ENCODE results near the gene KIAA1217.
A peak's percentile ranks its signal among the peaks of the same experiment; 100 is the strongest.

The KIAA1217 gene

GRCh38 chr10:24259365-24260130 lies 50.6 kb downstream of the KIAA1217 start:
- Histone ChIP-seq H3K27me3 (ENCODE audit: low read depth) (no peaks in the 10 kb centered on the region), H3K4me1 (peaks cover 32% of the 10 kb centered on the region), H3K4me3 (no peak overlapping the region), H3K36me3 (replicated peaks) (no peaks in the 10 kb centered on the region), H3K9me3 (no peaks in the 10 kb centered on the region)
- in situ Hi-C loops (cut with MboI; ENCODE audit: low sequenced_read_pairs): no loop called here
- no peak for DNase-seq (ENCODE audit: low spot score in 2 of 2)

- DNase-seq (ENCODE audit: low spot score in 2 of 2): no peak
- in situ Hi-C loops (cut with MboI; ENCODE audit: low sequenced_read_pairs): no loop called here
- H3K4me1 ChIP-seq: peaks cover 20% of the 10 kb centered on the region
- no peaks in the 10 kb centered on the region for H3K27me3 ChIP-seq (ENCODE audit: low read depth)
- H3K36me3 ChIP-seq (replicated peaks): no peaks in the 10 kb centered on the region
- H3K9me3 ChIP-seq: no peaks in the 10 kb centered on the region
- no peak overlapping the region for H3K4me3 ChIP-seq
Measured at GRCh38 chr10:24261627-24262026, 52.7 kb downstream of the KIAA1217 start.

- in situ Hi-C loops (cut with MboI; ENCODE audit: low sequenced_read_pairs): no loop called here
- peak; percentile 33 to 47 for DNase-seq (ENCODE audit: low spot score in 2 of 2)
- Histone ChIP-seq H3K4me1 (peaks cover 15% of the 10 kb centered on the region), H3K4me3 (no peak overlapping the region), H3K36me3 (replicated peaks) (no peaks in the 10 kb centered on the region), H3K9me3 (no peaks in the 10 kb centered on the region), H3K27me3 (ENCODE audit: low read depth) (no peaks in the 10 kb centered on the region)
Measured at GRCh38 chr10:24262929-24263590, 54.1 kb downstream of the KIAA1217 start.

GRCh38 chr10:24269476-24269875 lies 60.5 kb downstream of the KIAA1217 start:
- Histone ChIP-seq H3K36me3 (replicated peaks) (no peaks in the 10 kb centered on the region), H3K4me1 (peaks cover 15% of the 10 kb centered on the region), H3K27me3 (ENCODE audit: low read depth) (no peaks in the 10 kb centered on the region), H3K9me3 (no peaks in the 10 kb centered on the region), H3K4me3 (no peak overlapping the region)
- in situ Hi-C loops (cut with MboI; ENCODE audit: low sequenced_read_pairs): no loop called here
- no peak for DNase-seq (ENCODE audit: low spot score in 2 of 2)

GRCh38 chr10:24272374-24272773 lies 63.4 kb downstream of the KIAA1217 start:
- Histone ChIP-seq H3K4me1 (peaks cover 15% of the 10 kb centered on the region), H3K9me3 (no peaks in the 10 kb centered on the region), H3K36me3 (replicated peaks) (no peaks in the 10 kb centered on the region), H3K27me3 (ENCODE audit: low read depth) (no peaks in the 10 kb centered on the region), H3K4me3 (no peak overlapping the region)
- in situ Hi-C loops (cut with MboI; ENCODE audit: low sequenced_read_pairs): no loop called here
- peak; percentile 15 to 50 for DNase-seq (ENCODE audit: low spot score in 2 of 2)

GRCh38 chr10:24277277-24277676 lies 68.3 kb downstream of the KIAA1217 start:
- H3K27me3 ChIP-seq (ENCODE audit: low read depth): no peaks in the 10 kb centered on the region
- H3K9me3 ChIP-seq: no peaks in the 10 kb centered on the region
- no peak overlapping the region for H3K4me3 ChIP-seq
- in situ Hi-C loops (cut with MboI; ENCODE audit: low sequenced_read_pairs): no loop called here
- H3K4me1 ChIP-seq: peaks cover 10% of the 10 kb centered on the region
- DNase-seq (ENCODE audit: low spot score in 2 of 2): no peak
- H3K36me3 ChIP-seq (replicated peaks): 0 out of 2 replicates have a peak, but pooled peaks cover 3% of the 10 kb centered on the region

DNA sequence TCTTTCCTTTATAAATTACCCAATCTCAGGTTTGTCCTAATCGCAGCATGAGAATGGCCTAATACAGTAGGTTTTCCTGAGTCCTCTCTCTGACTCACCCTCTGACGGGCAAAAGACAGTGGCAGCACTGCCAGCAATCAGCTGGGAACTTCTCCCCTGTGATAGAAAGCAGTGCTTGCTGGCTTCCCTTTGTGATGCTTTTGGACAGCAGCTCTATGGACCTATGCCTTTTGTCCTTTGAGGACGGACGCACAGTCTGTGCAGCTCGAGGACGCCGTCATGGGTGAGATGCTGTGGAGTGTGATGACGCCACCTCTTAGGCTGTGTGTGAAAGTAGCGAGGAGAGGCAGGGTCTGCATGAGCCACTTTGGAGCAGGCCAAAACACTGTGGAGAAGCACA lies 68.8 kb downstream of the KIAA1217 start:
- Histone ChIP-seq H3K9me3 (no peaks in the 10 kb centered on the region), H3K36me3 (replicated peaks) (0 out of 2 replicates have a peak, but pooled peaks cover 3% of the 10 kb centered on the region), H3K4me3 (no peak overlapping the region), H3K27me3 (ENCODE audit: low read depth) (no peaks in the 10 kb centered on the region), H3K4me1 (peaks cover 5% of the 10 kb centered on the region)
- no peak for DNase-seq (ENCODE audit: low spot score in 2 of 2)
- in situ Hi-C loops (cut with MboI; ENCODE audit: low sequenced_read_pairs): no loop called here

DNA sequence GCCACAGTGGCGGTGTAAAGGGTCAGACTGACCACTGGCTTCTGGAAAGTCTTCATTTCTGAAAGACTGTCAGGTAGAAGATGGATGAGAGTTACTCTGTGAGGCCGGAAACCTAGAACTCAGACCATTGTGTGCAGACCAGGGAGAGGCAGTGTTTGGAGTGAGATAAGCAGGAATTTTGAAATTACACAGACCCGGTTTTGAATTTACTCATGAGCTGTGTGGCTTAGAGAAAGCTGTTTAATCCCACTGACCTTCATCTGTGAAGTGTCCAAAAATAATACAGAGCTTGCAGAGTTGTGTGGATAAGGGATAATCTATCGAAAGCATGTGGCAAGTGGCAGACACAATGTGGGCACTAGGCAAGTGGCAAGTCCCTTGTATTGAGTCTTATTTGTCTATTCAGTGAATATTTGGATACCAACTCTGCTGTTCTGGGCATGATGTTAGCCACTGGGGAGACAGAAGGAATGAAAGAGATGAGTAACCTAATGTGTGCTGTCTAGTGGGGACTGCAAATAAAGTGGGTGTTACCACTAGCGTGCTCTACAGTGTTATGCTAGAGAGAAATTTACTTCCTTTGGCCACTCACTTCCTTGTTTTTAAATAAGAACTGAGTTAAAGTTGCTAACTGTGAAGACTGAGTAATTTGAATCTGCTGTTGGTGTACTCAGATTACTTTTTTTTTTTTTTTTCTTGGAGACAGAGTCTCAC lies 69.4 kb downstream of the KIAA1217 start:
- DNase-seq (ENCODE audit: low spot score in 2 of 2): no peak
- no peak overlapping the region for H3K4me3 ChIP-seq

GRCh38 chr10:24279166-24279565 lies 70.2 kb downstream of the KIAA1217 start:
- Histone ChIP-seq H3K9me3 (no peaks in the 10 kb centered on the region), H3K4me1 (no peaks in the 10 kb centered on the region), H3K36me3 (replicated peaks) (0 out of 2 replicates have a peak, but pooled peaks cover 3% of the 10 kb centered on the region), H3K4me3 (no peak overlapping the region), H3K27me3 (ENCODE audit: low read depth) (no peaks in the 10 kb centered on the region)
- in situ Hi-C loops (cut with MboI; ENCODE audit: low sequenced_read_pairs): no loop called here
- DNase-seq (ENCODE audit: low spot score in 2 of 2): no peak

More for the DNA sequence above, 69.4 kb downstream of the KIAA1217 start:
- Histone ChIP-seq H3K9me3 (no peaks in the 10 kb centered on the region), H3K4me1 (no peaks in the 10 kb centered on the region; the same call in 1 of the 2 replicates), H3K36me3 (replicated peaks) (0 out of 2 replicates have a peak, but pooled peaks cover 3% of the 10 kb centered on the region), H3K27me3 (ENCODE audit: low read depth) (no peaks in the 10 kb centered on the region)
- in situ Hi-C loops (cut with MboI; ENCODE audit: low sequenced_read_pairs): no loop called here

DNA sequence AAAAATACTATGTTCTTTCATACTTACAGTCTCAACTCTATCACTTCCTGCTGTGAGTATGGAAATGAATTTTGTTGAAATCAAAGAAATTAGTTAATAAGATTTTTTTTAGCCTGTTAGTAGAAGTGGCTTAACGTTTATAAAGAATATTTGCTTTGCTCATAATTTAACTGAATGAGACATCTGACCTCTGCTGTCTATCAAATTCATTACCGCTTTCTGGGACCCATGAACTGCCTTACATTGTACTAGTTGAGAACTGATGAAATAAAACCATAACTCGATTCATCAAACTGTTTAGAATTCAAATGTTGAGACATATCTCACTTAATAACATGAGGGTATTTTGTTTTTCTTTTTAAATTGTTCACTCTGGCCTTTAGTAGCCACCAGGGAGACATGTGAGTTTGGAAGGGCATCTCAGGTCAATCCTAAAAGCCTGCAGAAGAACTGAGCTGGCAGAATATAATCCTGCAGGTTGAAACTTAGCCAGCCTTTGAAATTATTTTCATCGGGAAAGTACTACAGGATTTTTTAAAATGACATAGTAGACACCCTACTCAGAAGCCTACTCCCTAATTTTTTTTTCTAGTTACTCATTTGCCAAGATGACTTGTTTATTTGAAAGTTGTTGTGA lies 78.7 kb downstream of the KIAA1217 start:
- Histone ChIP-seq H3K9me3 (no peaks in the 10 kb centered on the region), H3K36me3 (replicated peaks) (peaks cover 7% of the 10 kb centered on the region), H3K4me1 (no peaks in the 10 kb centered on the region), H3K27me3 (ENCODE audit: low read depth) (no peaks in the 10 kb centered on the region), H3K4me3 (no peak overlapping the region)
- no peak for DNase-seq (ENCODE audit: low spot score in 2 of 2)
- in situ Hi-C loops (cut with MboI; ENCODE audit: low sequenced_read_pairs): no loop called here

DNA sequence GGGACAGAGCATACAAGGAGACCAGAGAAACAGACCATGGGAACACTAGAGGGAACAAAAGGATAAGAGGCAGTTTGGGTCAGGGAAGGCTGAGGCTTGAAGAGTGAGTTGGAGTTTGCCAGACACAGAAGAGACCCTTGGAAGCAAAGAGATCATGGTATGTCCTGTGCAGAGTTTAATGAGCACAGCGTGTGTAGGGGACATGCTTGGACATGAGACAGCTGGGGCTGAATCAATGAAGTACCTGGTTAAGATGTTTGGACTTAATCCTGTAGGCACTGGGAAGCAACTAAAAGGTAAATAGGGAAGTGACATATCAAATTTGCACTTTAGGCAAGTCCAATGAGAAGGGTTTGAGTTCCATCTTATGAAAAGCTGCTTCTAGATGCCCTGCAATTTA lies 79.6 kb downstream of the KIAA1217 start:
- Histone ChIP-seq H3K27me3 (ENCODE audit: low read depth) (no peaks in the 10 kb centered on the region), H3K9me3 (no peaks in the 10 kb centered on the region), H3K4me3 (no peak overlapping the region), H3K4me1 (no peaks in the 10 kb centered on the region), H3K36me3 (replicated peaks) (peaks cover 7% of the 10 kb centered on the region)
- DNase-seq (ENCODE audit: low spot score in 2 of 2): no peak
- in situ Hi-C loops (cut with MboI; ENCODE audit: low sequenced_read_pairs): no loop called here

DNA sequence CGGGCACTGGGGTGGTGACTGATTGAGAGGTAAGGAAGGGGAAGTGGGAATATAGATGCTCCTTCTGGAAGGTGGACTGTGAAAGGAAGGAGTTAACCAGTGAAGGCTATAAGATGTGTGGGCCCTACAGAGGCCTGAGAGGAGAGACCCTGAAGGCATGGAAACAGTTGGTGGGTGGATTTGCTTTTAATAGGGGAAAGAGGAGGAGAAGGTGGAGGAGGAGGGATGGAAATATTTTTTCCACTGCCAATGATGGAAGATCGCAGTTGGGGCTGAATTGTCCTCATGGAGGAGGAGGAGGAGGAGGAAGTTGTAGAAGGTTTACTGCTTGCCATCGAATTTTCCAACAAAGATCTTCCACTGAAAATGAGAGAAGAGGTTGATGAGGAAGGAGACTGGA lies 80.3 kb downstream of the KIAA1217 start:
- no peaks in the 10 kb centered on the region for H3K27me3 ChIP-seq (ENCODE audit: low read depth)
- no peak overlapping the region for H3K4me3 ChIP-seq
- H3K9me3 ChIP-seq: no peaks in the 10 kb centered on the region
- H3K4me1 ChIP-seq: no peaks in the 10 kb centered on the region
- in situ Hi-C loops (cut with MboI; ENCODE audit: low sequenced_read_pairs): no loop called here
- DNase-seq (ENCODE audit: low spot score in 2 of 2): no peak
- peaks cover 7% of the 10 kb centered on the region for H3K36me3 ChIP-seq (replicated peaks)

- peaks cover 7% of the 10 kb centered on the region for H3K36me3 ChIP-seq (replicated peaks)
- in situ Hi-C loops (cut with MboI; ENCODE audit: low sequenced_read_pairs): no loop called here
- no peak for DNase-seq (ENCODE audit: low spot score in 2 of 2)
- H3K4me3 ChIP-seq: no peak overlapping the region
- H3K27me3 ChIP-seq (ENCODE audit: low read depth): no peaks in the 10 kb centered on the region
- H3K4me1 ChIP-seq: no peaks in the 10 kb centered on the region
- no peaks in the 10 kb centered on the region for H3K9me3 ChIP-seq
Measured at GRCh38 chr10:24292304-24293293, 83.7 kb downstream of the KIAA1217 start.

All from HAP-1 (cell line).